HepG2 (cell line): ENCODE results near the gene TXN2. TPM values are rescaled to one million over a fixed set of nuclear protein-coding genes. Genes with fewer than 3 reads are reported as not detected.

ENCODE experiments used
- CENPT ChIP-seq: sonication (generic); formaldehyde crosslinking; IDR thresholded peaks from 2 replicates; pipeline ENCODE4 v1.8.0; 2022; ENCODE audit warnings: low read depth, mild to moderate bottlenecking, moderate library complexity, missing genetic modification reagents
- ELF1 ChIP-seq: sonication (generic); formaldehyde crosslinking; IDR thresholded peaks from 2 replicates; pipeline ENCODE4 v1.4.0; 2020; ENCODE audit warnings: missing genetic modification reagents
- HCFC1 ChIP-seq: fragments of 150-350 bp; IDR thresholded peaks from 2 replicates; pipeline ENCODE4 v1.6.1; 2014; ENCODE audit warnings: low read depth, low read length
- HOXA7 ChIP-seq: sonication (generic); formaldehyde crosslinking; IDR thresholded peaks from 2 replicates; pipeline ENCODE4 v1.8.1; 2022; ENCODE audit warnings: mild to moderate bottlenecking, missing genetic modification reagents, moderate library complexity
- NR2C2 ChIP-seq: sonication (generic); formaldehyde crosslinking; IDR thresholded peaks from 2 replicates; pipeline ENCODE4 v1.4.0; 2020; ENCODE audit warnings: missing genetic modification reagents, mild to moderate bottlenecking, moderate library complexity, borderline replicate concordance
- PCBP2 ChIP-seq: fragments of 200-400 bp; formaldehyde crosslinking; optimal IDR thresholded peaks from 2 replicates; pipeline ENCODE3; 2018; ENCODE audit warnings: low read length, low read depth; ENCODE audit not compliant: poor library complexity, severe bottlenecking
- PHF8 ChIP-seq: sonication (generic); formaldehyde crosslinking; IDR thresholded peaks from 2 replicates; pipeline ENCODE4 v1.5.0; 2020; ENCODE audit warnings: missing genetic modification reagents
- POGK ChIP-seq: sonication (generic); formaldehyde crosslinking; conservative IDR thresholded peaks from 2 replicates; pipeline ENCODE4 v1.8.0; 2022; ENCODE audit warnings: mild to moderate bottlenecking, moderate library complexity, missing genetic modification reagents
- REST ChIP-seq, 2 experiments: IDR thresholded peaks; 2 replicates each; pipeline ENCODE4 v1.6.1; 2011 to 2012; ENCODE audit warnings: low read length in 2 of 2, borderline replicate concordance in 1 of 2, low read depth in 1 of 2, mild to moderate bottlenecking in 1 of 2, moderate library complexity in 1 of 2
- SAP130 ChIP-seq: IDR thresholded peaks from 2 replicates; pipeline ENCODE4 v1.6.1; 2016; ENCODE audit warnings: low read depth
- ZBTB7A ChIP-seq: sonication (generic); formaldehyde crosslinking; IDR thresholded peaks from 2 replicates; pipeline ENCODE4 v1.8.0; 2022; ENCODE audit warnings: mild to moderate bottlenecking, missing genetic modification reagents
- ZFP37 ChIP-seq: sonication (generic); formaldehyde crosslinking; IDR thresholded peaks from 2 replicates; pipeline ENCODE4 v1.4.0; 2020; ENCODE audit warnings: missing genetic modification reagents, borderline replicate concordance
- ZIK1 ChIP-seq: sonication (generic); formaldehyde crosslinking; IDR thresholded peaks from 2 replicates; pipeline ENCODE4 v1.5.0; 2020; ENCODE audit warnings: mild to moderate bottlenecking, low read depth, missing genetic modification reagents, borderline replicate concordance
- ZNF292 ChIP-seq: sonication (generic); formaldehyde crosslinking; IDR thresholded peaks from 2 replicates; pipeline ENCODE4 v1.8.1; 2022; ENCODE audit warnings: mild to moderate bottlenecking, low read depth, missing genetic modification reagents, borderline replicate concordance
- ZNF335 ChIP-seq: sonication (generic); formaldehyde crosslinking; IDR thresholded peaks from 2 replicates; pipeline ENCODE4 v1.4.0; 2020; ENCODE audit warnings: missing genetic modification reagents
- ZNF619 ChIP-seq: sonication (generic); formaldehyde crosslinking; IDR thresholded peaks from 2 replicates; pipeline ENCODE4 v1.4.0; 2020; ENCODE audit warnings: mild to moderate bottlenecking, missing genetic modification reagents
- ZNF709 ChIP-seq: sonication (generic); formaldehyde crosslinking; IDR thresholded peaks from 2 replicates; pipeline ENCODE4 v1.5.0; 2020; ENCODE audit warnings: mild to moderate bottlenecking, missing genetic modification reagents
- ZNF749 ChIP-seq: sonication (generic); formaldehyde crosslinking; IDR thresholded peaks from 2 replicates; pipeline ENCODE4 v1.8.0; 2022; ENCODE audit warnings: mild to moderate bottlenecking, missing genetic modification reagents, moderate library complexity, borderline replicate concordance
- polyA plus RNA-seq, 8 experiments: library from polyadenylated mRNA; depleted of rRNA in 3 of 8; stranded (reverse) in 7 of 8; unstranded in 1 of 8; fragments of >200 nt; fragmentation: Illumina TruSeq in 4 of 8; extraction: Trizol in 4 of 8; gene quantifications; 2 replicates each; pipeline versions ENCODE4 v1.2.1 to v1.2.3, GENCODE V29; 2011 to 2016; ENCODE audit warnings: low read depth in 4 of 8, missing spikeins in 1 of 8, mixed read lengths in 1 of 8; ENCODE audit not compliant: insufficient read depth in 1 of 8
- total RNA-seq, 5 experiments: library from RNA; depleted of rRNA; stranded (reverse); fragments of >200 nt; fragmentation: Illumina TruSeq; extraction: Trizol; gene quantifications; 2 replicates each; pipeline ENCODE4 v1.2.3, GENCODE V29; 2016; ENCODE audit warnings: low read depth in 1 of 5
- TF ChIP-seq, protein P1 (sequence below): sonication (generic); formaldehyde crosslinking; conservative IDR thresholded peaks from 2 replicates; pipeline ENCODE4 v1.4.0; 2020; ENCODE audit warnings: mild to moderate bottlenecking, missing genetic modification reagents, moderate library complexity

TXN2 gene
- total and polyA plus RNA-seq, 2 of the 13 experiments (the other 11 are each of a cell fraction or from before 2014, with no cell fraction given), result 41.4 to 109 TPM

DNA sequence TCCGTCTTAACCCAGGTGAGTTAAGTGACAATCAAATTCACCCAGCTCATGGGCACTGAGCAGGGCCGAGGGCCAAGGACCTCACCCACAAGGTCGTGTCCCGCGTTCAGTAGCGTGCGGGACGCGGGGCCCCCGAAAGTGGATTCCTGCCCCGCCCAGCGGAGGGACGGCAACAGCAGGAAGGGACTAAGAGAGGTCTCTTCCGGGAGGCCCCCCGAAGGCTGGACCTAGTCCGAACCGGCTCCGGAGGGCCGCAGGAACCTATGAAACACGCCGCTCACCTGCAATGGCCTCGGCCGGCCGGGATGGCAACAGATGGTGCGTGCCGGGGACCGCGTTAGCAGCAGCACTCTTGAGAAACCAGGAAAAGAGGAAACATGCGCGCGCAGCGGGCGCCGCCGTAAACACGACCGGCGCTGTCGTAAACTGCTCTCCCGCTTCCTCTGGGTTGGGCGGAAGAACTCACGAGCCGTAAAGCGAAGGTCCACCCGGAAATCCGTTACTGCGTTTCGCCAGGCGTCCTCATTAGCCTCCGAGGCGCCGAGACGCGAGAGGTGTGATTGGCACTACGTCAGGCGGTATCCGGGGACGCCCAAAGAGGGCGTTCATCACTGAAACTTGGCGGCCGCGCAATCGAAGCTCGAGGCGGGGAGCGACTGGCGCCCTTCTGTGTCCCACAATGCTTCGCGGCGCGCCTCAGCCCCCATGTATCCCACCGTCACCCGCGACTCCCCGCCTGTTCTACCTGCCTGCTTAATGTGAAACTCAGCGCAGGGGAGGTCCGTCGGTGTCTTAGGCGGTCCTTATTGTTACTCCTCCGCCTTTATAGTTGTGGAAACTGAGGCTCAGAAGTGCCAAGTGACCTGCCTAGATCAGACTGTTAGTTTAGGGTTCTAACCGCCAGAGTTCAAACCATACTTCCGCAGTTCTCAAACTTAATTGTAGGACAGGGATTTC lies 47.6 kb upstream of the TXN2 start, which contains the start of gene EIF3D (continued):
- no peak for TF ChIP-seq ZNF749
- TF ChIP-seq PCBP2, result no peak
- TF ChIP-seq HCFC1, result peak; percentile 66
- TF ChIP-seq ELF1 (CRISPR knock-in tag), result peak; percentile 99
- no peak for TF ChIP-seq CENPT (CRISPR knock-in tag)
- TF ChIP-seq HOXA7 (CRISPR knock-in tag), result no peak
- TF ChIP-seq REST (IDR thresholded peaks at IDR 0.05; ENCODE audit: borderline replicate concordance in 1 of 2, low read depth in 1 of 2, low read length in 2 of 2), result peak in 1 of 2 experiments; percentile 28; a peak in 1 of 4 replicates
- peak; percentile 84 for TF ChIP-seq PHF8 (CRISPR knock-in tag)
- TF ChIP-seq SAP130 (CRISPR knock-in tag), result peak; percentile 99
- TF ChIP-seq POGK (CRISPR knock-in tag), result peak; percentile 95
- no peak; the same call in 1 of the 2 replicates for TF ChIP-seq ZNF709 (CRISPR knock-in tag)
- TF ChIP-seq ZNF335 (CRISPR knock-in tag), result peak; percentile 93
- TF ChIP-seq ZBTB7A (CRISPR knock-in tag), result no peak
- peak; percentile 94 for TF ChIP-seq NR2C2
- no peak; the same call in 1 of the 2 replicates for TF ChIP-seq ZIK1 (CRISPR knock-in tag)
- TF ChIP-seq, protein P1, sequence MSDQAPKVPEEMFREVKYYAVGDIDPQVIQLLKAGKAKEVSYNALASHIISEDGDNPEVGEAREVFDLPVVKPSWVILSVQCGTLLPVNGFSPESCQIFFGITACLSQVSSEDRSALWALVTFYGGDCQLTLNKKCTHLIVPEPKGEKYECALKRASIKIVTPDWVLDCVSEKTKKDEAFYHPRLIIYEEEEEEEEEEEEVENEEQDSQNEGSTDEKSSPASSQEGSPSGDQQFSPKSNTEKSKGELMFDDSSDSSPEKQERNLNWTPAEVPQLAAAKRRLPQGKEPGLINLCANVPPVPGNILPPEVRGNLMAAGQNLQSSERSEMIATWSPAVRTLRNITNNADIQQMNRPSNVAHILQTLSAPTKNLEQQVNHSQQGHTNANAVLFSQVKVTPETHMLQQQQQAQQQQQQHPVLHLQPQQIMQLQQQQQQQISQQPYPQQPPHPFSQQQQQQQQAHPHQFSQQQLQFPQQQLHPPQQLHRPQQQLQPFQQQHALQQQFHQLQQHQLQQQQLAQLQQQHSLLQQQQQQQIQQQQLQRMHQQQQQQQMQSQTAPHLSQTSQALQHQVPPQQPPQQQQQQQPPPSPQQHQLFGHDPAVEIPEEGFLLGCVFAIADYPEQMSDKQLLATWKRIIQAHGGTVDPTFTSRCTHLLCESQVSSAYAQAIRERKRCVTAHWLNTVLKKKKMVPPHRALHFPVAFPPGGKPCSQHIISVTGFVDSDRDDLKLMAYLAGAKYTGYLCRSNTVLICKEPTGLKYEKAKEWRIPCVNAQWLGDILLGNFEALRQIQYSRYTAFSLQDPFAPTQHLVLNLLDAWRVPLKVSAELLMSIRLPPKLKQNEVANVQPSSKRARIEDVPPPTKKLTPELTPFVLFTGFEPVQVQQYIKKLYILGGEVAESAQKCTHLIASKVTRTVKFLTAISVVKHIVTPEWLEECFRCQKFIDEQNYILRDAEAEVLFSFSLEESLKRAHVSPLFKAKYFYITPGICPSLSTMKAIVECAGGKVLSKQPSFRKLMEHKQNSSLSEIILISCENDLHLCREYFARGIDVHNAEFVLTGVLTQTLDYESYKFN (CRISPR knock-in tag), result peak; percentile 76
- TF ChIP-seq ZNF292 (CRISPR knock-in tag), result peak; percentile 83; the same call in 1 of the 2 replicates
- TF ChIP-seq ZNF619 (CRISPR knock-in tag), result peak; percentile 88; the same call in 1 of the 2 replicates
- TF ChIP-seq ZFP37, result no peak
